ENCODE results near the gene AGPAT2. TPM values are rescaled to one million over a fixed set of nuclear protein-coding genes. Genes with fewer than 3 reads are reported as not detected.

Gene AGPAT2
- 30.0 TPM for polyA plus RNA-seq (2013, experiment 1 of 2)
- 23.8 TPM for polyA plus RNA-seq (2013, experiment 2 of 2)

DNA sequence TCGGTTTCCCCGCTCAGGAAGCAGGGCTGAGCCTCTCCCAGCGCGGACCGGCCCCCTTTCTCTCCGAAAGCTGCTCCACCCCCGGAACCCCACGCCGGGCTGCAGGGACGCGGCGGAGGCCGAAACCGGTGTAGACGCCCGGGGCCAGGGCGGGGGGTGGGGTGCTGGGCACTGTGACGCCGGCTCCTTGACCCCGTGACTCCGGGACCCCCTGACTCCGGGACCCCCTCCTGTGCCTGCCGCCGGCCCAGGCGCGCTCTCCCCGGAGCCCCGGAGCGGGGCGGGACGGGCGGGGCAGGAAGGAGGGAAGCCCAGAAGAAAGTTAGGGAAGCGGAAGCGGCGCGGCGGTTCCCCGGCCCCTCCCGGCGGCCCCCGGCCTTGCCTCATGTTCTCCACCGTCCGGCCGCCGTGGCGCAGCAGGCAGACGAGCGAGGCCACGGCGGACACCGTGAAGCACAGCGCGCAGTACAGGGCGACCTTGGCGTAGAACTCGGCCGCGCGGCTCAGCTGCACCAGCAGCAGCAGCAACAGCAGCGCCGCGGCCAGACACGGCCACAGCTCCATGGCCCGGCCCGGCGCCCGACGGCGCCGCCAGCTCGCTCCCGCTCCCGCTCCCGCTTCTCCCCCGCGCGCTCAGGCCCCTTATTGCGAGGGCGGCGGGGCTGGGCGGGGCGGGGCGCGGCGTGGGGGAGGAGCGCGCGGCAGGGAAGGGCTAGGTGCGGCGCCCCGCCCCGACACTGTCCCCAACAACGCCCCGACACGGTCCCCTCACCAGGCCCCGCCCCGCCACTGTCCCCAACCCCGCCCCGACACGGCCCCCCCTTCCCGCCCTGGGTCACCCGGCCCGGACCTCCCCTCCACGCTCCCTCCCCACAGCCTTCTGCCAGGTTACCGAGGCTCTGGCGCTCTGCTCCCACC, at the start of gene AGPAT2:
AGPAT2 (minus strand) TSS at position 664 of the 918 bp plus-strand sequence; CDS start at position 564, 100 bp downstream.
- WGBS, 2 experiments (ENCODE audit: insufficient coverage in 2 of 2) = 0% methylated on average over 63 to 71 of the region's 106 CpGs
- Histone ChIP-seq H3K4me3 (ENCODE audit: extremely low read depth, insufficient read depth, low read length, poor library complexity, severe bottlenecking) (peak within 1 kb of the TSS; percentile 70), H3K9me3 (ENCODE audit: control insufficient read depth, low read length) (no peaks in the 10 kb centered on the region), H3K4me1 (ENCODE audit: control insufficient read depth, insufficient read depth, low read length, poor library complexity, severe bottlenecking) (no peaks in the 10 kb centered on the region), H3K36me3 (ENCODE audit: control insufficient read depth, insufficient read depth, low read length) (no peaks in the 10 kb centered on the region), H3K27ac (ENCODE audit: low read depth, low read length, severe bottlenecking) (no peak within 1 kb of the TSS)

DNA sequence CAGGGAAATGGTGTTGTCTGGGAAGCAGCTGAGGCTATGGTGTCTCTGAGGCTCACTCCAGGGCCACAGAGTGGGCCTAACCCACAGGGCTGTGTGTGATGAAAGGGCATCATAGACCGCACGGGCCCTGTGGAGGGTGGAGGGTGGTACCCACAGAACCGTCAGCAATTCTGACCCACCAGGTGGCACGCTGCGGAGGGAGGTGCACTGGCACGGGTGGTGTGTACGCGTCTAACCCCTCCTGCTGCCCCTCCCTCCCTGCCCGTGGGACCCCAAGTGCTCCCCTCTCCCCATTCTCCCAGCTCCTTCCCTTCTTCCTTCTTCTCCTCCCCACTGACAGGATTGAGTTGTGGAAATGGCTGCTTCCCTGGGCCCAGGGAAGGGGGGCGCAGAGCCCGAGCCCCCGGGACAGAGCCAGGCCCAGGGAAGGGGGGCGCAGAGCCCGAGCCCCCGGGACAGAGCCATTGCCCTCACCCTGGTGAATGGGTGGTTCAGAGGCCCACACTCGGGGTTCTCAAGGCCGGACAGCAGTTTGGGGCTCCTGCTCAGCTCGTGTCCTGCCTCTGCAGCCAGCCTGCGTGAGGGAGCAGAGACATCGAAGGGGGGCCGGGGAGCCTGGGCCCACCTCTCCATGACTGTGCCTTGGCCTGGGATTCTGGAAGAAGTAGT, 48.7 kb upstream of the AGPAT2 start:
- no peak overlapping the region for H3K4me3 ChIP-seq (ENCODE audit: extremely low read depth, insufficient read depth, low read length, poor library complexity, severe bottlenecking)
- H3K9me3 ChIP-seq (ENCODE audit: control insufficient read depth, low read length) = no peaks in the 10 kb centered on the region
- H3K36me3 ChIP-seq (ENCODE audit: control insufficient read depth, insufficient read depth, low read length) = no peaks in the 10 kb centered on the region
- 90 to 92% methylated on average over 10 to 17 of the region's 21 CpGs for WGBS, 2 experiments (ENCODE audit: insufficient coverage in 2 of 2)
- peaks cover 4% of the 10 kb centered on the region for H3K4me1 ChIP-seq (ENCODE audit: control insufficient read depth, insufficient read depth, low read length, poor library complexity, severe bottlenecking)
- no peak overlapping the region for H3K27ac ChIP-seq (ENCODE audit: low read depth, low read length, severe bottlenecking)

- H3K4me1 ChIP-seq (ENCODE audit: control insufficient read depth, insufficient read depth, low read length, poor library complexity, severe bottlenecking) = peaks cover 4% of the 10 kb centered on the region
- no peak overlapping the region for H3K4me3 ChIP-seq (ENCODE audit: extremely low read depth, insufficient read depth, low read length, poor library complexity, severe bottlenecking)
- 88 to 95% methylated on average over 11 to 12 of the region's 12 CpGs for whole genome bisulfite sequencing, 2 experiments (ENCODE audit: insufficient coverage in 2 of 2)
- no peaks in the 10 kb centered on the region for H3K36me3 ChIP-seq (ENCODE audit: control insufficient read depth, insufficient read depth, low read length)
- no peaks in the 10 kb centered on the region for H3K9me3 ChIP-seq (ENCODE audit: control insufficient read depth, low read length)
- no peak overlapping the region for H3K27ac ChIP-seq (ENCODE audit: low read depth, low read length, severe bottlenecking)
Measured at GRCh38 chr9:136734837-136735496, 47.7 kb upstream of the AGPAT2 start.

DNA sequence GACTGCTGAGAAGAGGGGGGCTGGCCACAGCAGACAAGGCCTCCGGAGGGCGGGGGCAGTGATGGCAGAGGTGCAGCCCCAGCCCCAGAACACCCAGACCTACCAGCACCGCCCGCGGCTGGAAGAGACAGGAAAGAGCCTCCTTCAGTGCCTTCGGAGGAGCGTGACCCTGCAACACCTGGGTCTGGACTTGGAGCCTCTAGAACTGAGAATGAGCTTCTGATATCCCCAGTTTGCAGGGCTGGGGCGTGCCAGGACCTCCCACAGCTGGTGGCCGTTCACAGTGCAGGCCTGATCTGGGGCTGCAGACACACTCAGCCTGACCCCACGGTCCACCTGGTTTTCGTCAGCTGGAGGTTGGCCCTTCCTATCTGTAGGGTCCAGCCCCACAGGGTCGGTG, 46.4 kb upstream of the AGPAT2 start:
- H3K27ac ChIP-seq (ENCODE audit: low read depth, low read length, severe bottlenecking) = no peak overlapping the region
- no peaks in the 10 kb centered on the region for H3K36me3 ChIP-seq (ENCODE audit: control insufficient read depth, insufficient read depth, low read length)
- H3K4me3 ChIP-seq (ENCODE audit: extremely low read depth, insufficient read depth, low read length, poor library complexity, severe bottlenecking) = no peak overlapping the region
- H3K4me1 ChIP-seq (ENCODE audit: control insufficient read depth, insufficient read depth, low read length, poor library complexity, severe bottlenecking) = peaks cover 10% of the 10 kb centered on the region
- H3K9me3 ChIP-seq (ENCODE audit: control insufficient read depth, low read length) = no peaks in the 10 kb centered on the region
- 91 to 97% methylated on average over 10 to 12 of the region's 12 CpGs for WGBS, 2 experiments (ENCODE audit: insufficient coverage in 2 of 2)

DNA sequence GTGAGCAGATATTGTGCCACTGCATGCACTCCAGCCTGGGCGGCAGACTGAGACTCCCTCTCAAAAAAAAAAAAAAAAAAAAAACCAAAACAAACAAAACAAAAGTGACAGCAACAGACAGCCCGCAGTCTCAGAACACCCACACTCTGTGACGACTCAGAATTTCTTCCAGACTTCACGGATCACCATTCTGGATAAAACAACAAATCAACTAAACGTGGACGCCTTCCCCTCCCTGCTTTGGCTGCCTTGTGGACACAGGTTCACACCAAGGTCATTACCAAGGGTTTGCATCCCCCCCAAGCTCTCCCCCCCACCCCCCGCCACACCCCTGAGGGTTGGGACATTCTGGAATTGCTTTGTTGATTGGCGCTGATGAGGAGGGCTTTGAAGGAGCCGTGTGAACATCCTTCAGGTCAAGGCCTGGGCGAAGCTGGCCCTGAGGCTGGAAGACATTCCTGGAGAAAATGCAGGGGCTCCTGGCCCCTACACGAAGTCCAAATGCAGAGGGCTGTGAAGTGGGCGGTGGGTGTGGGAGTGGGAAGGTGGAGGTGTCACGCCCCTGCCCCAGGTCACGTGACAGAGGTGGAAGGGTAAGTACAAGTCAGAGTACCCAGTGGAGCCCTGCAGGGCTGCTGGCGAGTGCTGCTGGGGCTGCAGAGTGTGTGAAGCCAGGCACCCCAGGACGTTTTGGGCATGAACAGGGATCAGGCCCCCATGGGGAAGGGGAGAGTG, 45.4 kb upstream of the AGPAT2 start:
- no peaks in the 10 kb centered on the region for H3K9me3 ChIP-seq (ENCODE audit: control insufficient read depth, low read length)
- 68 to 77% methylated on average over 11 of the region's 16 CpGs for WGBS, 2 experiments (ENCODE audit: insufficient coverage in 2 of 2)
- H3K4me1 ChIP-seq (ENCODE audit: control insufficient read depth, insufficient read depth, low read length, poor library complexity, severe bottlenecking) = peaks cover 10% of the 10 kb centered on the region
- no peak overlapping the region for H3K4me3 ChIP-seq (ENCODE audit: extremely low read depth, insufficient read depth, low read length, poor library complexity, severe bottlenecking)
- H3K36me3 ChIP-seq (ENCODE audit: control insufficient read depth, insufficient read depth, low read length) = no peaks in the 10 kb centered on the region
- no peak overlapping the region for H3K27ac ChIP-seq (ENCODE audit: low read depth, low read length, severe bottlenecking)

GRCh38 chr9:136729926-136730325, 42.7 kb upstream of the AGPAT2 start:
- H3K4me1 ChIP-seq (ENCODE audit: control insufficient read depth, insufficient read depth, low read length, poor library complexity, severe bottlenecking) = peaks cover 27% of the 10 kb centered on the region
- no peak overlapping the region for H3K4me3 ChIP-seq (ENCODE audit: extremely low read depth, insufficient read depth, low read length, poor library complexity, severe bottlenecking)
- 92 to 96% methylated on average over 7 to 8 of the region's 8 CpGs for WGBS, 2 experiments (ENCODE audit: insufficient coverage in 2 of 2)
- no peak overlapping the region for H3K27ac ChIP-seq (ENCODE audit: low read depth, low read length, severe bottlenecking)
- H3K36me3 ChIP-seq (ENCODE audit: control insufficient read depth, insufficient read depth, low read length) = peaks cover 19% of the 10 kb centered on the region
- no peaks in the 10 kb centered on the region for H3K9me3 ChIP-seq (ENCODE audit: control insufficient read depth, low read length)

GRCh38 chr9:136729144-136729543, 41.9 kb upstream of the AGPAT2 start:
- peaks cover 30% of the 10 kb centered on the region for H3K4me1 ChIP-seq (ENCODE audit: control insufficient read depth, insufficient read depth, low read length, poor library complexity, severe bottlenecking)
- H3K27ac ChIP-seq (ENCODE audit: low read depth, low read length, severe bottlenecking) = no peak overlapping the region
- H3K9me3 ChIP-seq (ENCODE audit: control insufficient read depth, low read length) = no peaks in the 10 kb centered on the region
- H3K4me3 ChIP-seq (ENCODE audit: extremely low read depth, insufficient read depth, low read length, poor library complexity, severe bottlenecking) = peak overlapping the region; percentile 74
- WGBS, 2 experiments (ENCODE audit: insufficient coverage in 2 of 2) = 86 to 92% methylated on average over 6 to 7 of the region's 7 CpGs
- peaks cover 27% of the 10 kb centered on the region for H3K36me3 ChIP-seq (ENCODE audit: control insufficient read depth, insufficient read depth, low read length)

- Histone ChIP-seq H3K27ac (ENCODE audit: low read depth, low read length, severe bottlenecking) (no peak overlapping the region), H3K4me3 (ENCODE audit: extremely low read depth, insufficient read depth, low read length, poor library complexity, severe bottlenecking) (peak overlapping the region; percentile 74), H3K9me3 (ENCODE audit: control insufficient read depth, low read length) (no peaks in the 10 kb centered on the region), H3K36me3 (ENCODE audit: control insufficient read depth, insufficient read depth, low read length) (peaks cover 32% of the 10 kb centered on the region), H3K4me1 (ENCODE audit: control insufficient read depth, insufficient read depth, low read length, poor library complexity, severe bottlenecking) (peaks cover 27% of the 10 kb centered on the region)
- WGBS, 2 experiments (ENCODE audit: insufficient coverage in 2 of 2) = 7 to 9% methylated on average over 49 to 53 of the region's 53 CpGs
Measured at GRCh38 chr9:136728548-136729123, 41.4 kb upstream of the AGPAT2 start.

GRCh38 chr9:136728080-136728547, 40.9 kb upstream of the AGPAT2 start:
- H3K36me3 ChIP-seq (ENCODE audit: control insufficient read depth, insufficient read depth, low read length) = peaks cover 37% of the 10 kb centered on the region
- H3K9me3 ChIP-seq (ENCODE audit: control insufficient read depth, low read length) = no peaks in the 10 kb centered on the region
- peaks cover 27% of the 10 kb centered on the region for H3K4me1 ChIP-seq (ENCODE audit: control insufficient read depth, insufficient read depth, low read length, poor library complexity, severe bottlenecking)
- WGBS, 2 experiments (ENCODE audit: insufficient coverage in 2 of 2) = 0 to 1% methylated on average over 58 to 65 of the region's 66 CpGs
- peak overlapping the region; percentile 74 for H3K4me3 ChIP-seq (ENCODE audit: extremely low read depth, insufficient read depth, low read length, poor library complexity, severe bottlenecking)
- no peak overlapping the region for H3K27ac ChIP-seq (ENCODE audit: low read depth, low read length, severe bottlenecking)

Measured in mesodermal cell (in vitro differentiated cells).